K562 (cell line): Measurements from ENCODE around the gene TSR2. TPM values are rescaled to one million over a fixed set of nuclear protein-coding genes. Genes with fewer than 3 reads are reported as not detected.
"Not testable (repeated sequence)": the region's sequence is repeated elsewhere in the genome, so short reads cannot be mapped to it uniquely, and the experiment has no call there.

ENCODE experiments used
- ATAC-seq: fragments of 200-7000 bp; cut with Tn5 transposase; 3 replicates; pipeline ENCODE4 v1.9.1; 2020; ENCODE audit warnings: moderate library complexity
- BruUV-seq: library from RNA; stranded (reverse); fragments of 400-500 nt; replicated peaks from 2 replicates; lab custom pipeline; 2021; lab: Mats Ljungman, UMichigan
- CTCF ChIA-PET: fragments of 300-600 bp; formaldehyde crosslinking; extraction: SDS; loops from one replicate; lab custom pipeline; 2021; ENCODE audit warnings: low intra/inter-chr PET ratio; lab: Yijun Ruan, JAX
- POLR2A ChIA-PET: fragments of 300-600, 350-650 bp; sonication (Branson Sonifier 250); formaldehyde crosslinking; extraction: SDS; loops from one replicate; lab custom pipeline; 2021; ENCODE audit warnings: antibody characterized with exemption, inconsistent platforms; lab: Yijun Ruan, JAX
- DNase-seq, 4 experiments: peaks; one replicate each; pipeline versions ENCODE4 v3.0.0 to v3.0.0-alpha.2; 2011 to 2018; ENCODE audit warnings: low spot score in 3 of 4, mixed read lengths in 3 of 4; ENCODE audit errors: extremely low read depth in 1 of 4
- FAIRE-seq: peaks from 2 replicates; lab custom pipeline; 2011; peaks lifted over from hg19 to GRCh38; lab: Jason Lieb, UNC
- H2AFZ ChIP-seq: 2 replicates; pipeline ENCODE4 v1.6.0; 2011; ENCODE audit warnings: low read depth, low read length, control low read depth, inconsistent platforms
- H3K27ac ChIP-seq: fragments of 200-600 bp; 3 replicates; pipeline ENCODE4 v1.8.0; 2011; ENCODE audit warnings: low read depth, mild to moderate bottlenecking, control low read depth, inconsistent platforms, low read length, moderate library complexity, mixed read lengths; ENCODE audit errors: extremely low read depth
- H3K27me3 ChIP-seq, 2 experiments: fragments of 300-600 bp in 1 of 2; 2 replicates in 1 of 2; 3 replicates in 1 of 2; pipeline versions ENCODE4 v1.6.0 to v1.8.0; 2011; ENCODE audit warnings: inconsistent platforms in 2 of 2, low read length in 2 of 2, mild to moderate bottlenecking in 1 of 2, mixed read lengths in 1 of 2, moderate library complexity in 1 of 2; ENCODE audit not compliant: control insufficient read depth in 2 of 2, insufficient read depth in 2 of 2
- H3K36me3 ChIP-seq: fragments of 300-600 bp; 3 replicates; pipeline ENCODE4 v1.8.0; 2011; ENCODE audit warnings: mild to moderate bottlenecking, low read length, inconsistent platforms; ENCODE audit not compliant: control insufficient read depth, insufficient read depth
- H3K4me1 ChIP-seq, 2 experiments: fragments of 200-600 bp in 1 of 2; replicated peaks in 1 of 2; 2 replicates in 1 of 2; 3 replicates in 1 of 2; pipeline versions ENCODE4 v1.5.1 to v1.8.0; 2011; ENCODE audit warnings: inconsistent platforms in 2 of 2, low read length in 2 of 2, mild to moderate bottlenecking in 1 of 2, mixed read lengths in 1 of 2, moderate library complexity in 1 of 2; ENCODE audit not compliant: control insufficient read depth in 2 of 2, insufficient read depth in 2 of 2
- H3K4me2 ChIP-seq: 2 replicates; pipeline ENCODE4 v1.6.1; 2011; ENCODE audit warnings: low read length, control low read depth, inconsistent platforms, mixed read lengths; ENCODE audit not compliant: insufficient read depth
- H3K4me3 ChIP-seq: fragments of 200-600 bp; sonication (generic), shearing (Covaris generic); 2 replicates; pipeline ENCODE4 v1.5.1; 2016; ENCODE audit warnings: control low read depth, inconsistent platforms
- H3K79me2 ChIP-seq: fragments of 200-600 bp; 3 replicates; pipeline ENCODE4 v1.8.0; 2011; ENCODE audit warnings: low read length, inconsistent platforms; ENCODE audit not compliant: control insufficient read depth, insufficient read depth
- H3K9ac ChIP-seq, 2 experiments: 2 replicates each; pipeline versions ENCODE4 v1.6.0 to v1.6.1; 2011; ENCODE audit warnings: low read depth in 2 of 2, low read length in 2 of 2, control low read depth in 1 of 2, inconsistent platforms in 1 of 2, mild to moderate bottlenecking in 1 of 2, mixed read lengths in 1 of 2; ENCODE audit not compliant: insufficient read depth in 1 of 2
- H3K9me1 ChIP-seq: one replicate; pipeline ENCODE4 v1.6.0; 2011; ENCODE audit warnings: inconsistent platforms, mild to moderate bottlenecking, low read length, moderate library complexity; ENCODE audit not compliant: control insufficient read depth, insufficient read depth
- H3K9me3 ChIP-seq: replicated peaks from 2 replicates; pipeline ENCODE4 v1.5.1; 2011; ENCODE audit warnings: low read depth, low read length, inconsistent platforms; ENCODE audit not compliant: control insufficient read depth, insufficient read depth
- H4K20me1 ChIP-seq: replicated peaks from 2 replicates; pipeline ENCODE4 v1.6.1; 2011; ENCODE audit warnings: low read length, inconsistent platforms, mixed read lengths; ENCODE audit not compliant: control insufficient read depth, insufficient read depth
- HDAC2 ChIP-seq: fragments of 450-650 bp; IDR thresholded peaks from 2 replicates; pipeline ENCODE4 v1.6.1; 2016; ENCODE audit warnings: mild to moderate bottlenecking
- ZNF146 ChIP-seq: IDR thresholded peaks from one replicate; pipeline ENCODE4 v1.6.1; 2018; ENCODE audit warnings: missing compliant biosample characterization; ENCODE audit not compliant: unreplicated experiment
- WGBS: fragments of 100-300 bp; shearing (Covaris generic); methylation state at CpG from one replicate; pipeline ENCODE4 v1.1.6; 2016; ENCODE audit warnings: low coverage, mixed read lengths; ENCODE audit not compliant: insufficient coverage; ENCODE audit errors: missing lambda C conversion rate; 5-methylcytosine and 5-hydroxymethylcytosine counted together
- in situ Hi-C: fragments of 300-500 bp; cut with MboI; formaldehyde crosslinking; loops from 4 replicates; pipeline ENCODE4 v1.15.0; 2018; ENCODE audit warnings: inconsistent platforms, mixed read lengths
- intact Hi-C: fragments of 100-400 bp; cut with micrococcal nuclease; formaldehyde crosslinking; loops from 2 replicates; pipeline ENCODE4 v1.14.2; 2022
- polyA plus RNA-seq, 8 experiments: library from polyadenylated mRNA; depleted of rRNA in 4 of 8; stranded (reverse) in 5 of 8; unstranded in 3 of 8; fragments of >200 nt; fragmentation: Nextera tagmentation in 2 of 8; fragmentation: Illumina TruSeq in 1 of 8; extraction: Ambion mirVana in 2 of 8; extraction: Trizol in 1 of 8; gene quantifications; 2 replicates each; pipeline versions ENCODE4 v1.2.1 to v1.2.3, GENCODE V29; 2011 to 2014; ENCODE audit warnings: inconsistent platforms in 1 of 8, missing spikeins in 1 of 8
- total RNA-seq, 7 experiments: library from RNA; depleted of rRNA in 6 of 7; stranded (reverse); fragments of >200 nt in 6 of 7; fragmentation: Illumina TruSeq in 2 of 7; extraction: Trizol in 2 of 7; gene quantifications; 2 replicates each; pipeline versions ENCODE4 v1.2.1 to v1.2.3, GENCODE V29; 2011 to 2021; ENCODE audit warnings: low replicate concordance in 1 of 7

Gene TSR2
- total and polyA plus RNA-seq, 9 of the 15 experiments (the other 6 are each of a cell fraction or from before 2014, with no cell fraction given): 8.6 to 50.0 (median 28.5) TPM

DNA sequence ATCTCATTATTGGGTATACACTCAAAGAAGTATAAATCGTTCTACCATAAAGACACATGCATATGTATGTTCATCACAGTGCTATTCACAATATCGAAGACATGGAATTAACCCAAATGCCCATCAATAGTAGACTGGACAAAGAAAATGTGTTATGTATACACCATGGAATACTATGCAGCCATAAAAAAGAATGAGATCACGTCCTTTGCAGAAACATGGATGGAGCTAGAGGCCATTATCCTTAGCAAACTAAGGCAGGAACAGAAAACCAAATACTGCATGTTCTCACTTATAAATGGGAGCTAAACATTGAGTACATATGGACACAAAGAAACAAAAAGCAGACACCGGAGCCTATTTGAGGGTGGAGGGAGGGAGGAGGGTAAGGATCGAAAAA is 49.6 kb downstream of the TSR2 start:
- H3K27ac ChIP-seq, FAIRE-seq, H3K9ac ChIP-seq, H3K36me3 ChIP-seq, H2AFZ ChIP-seq, H3K9me3 ChIP-seq, H3K4me3 ChIP-seq, ATAC-seq, POLR2A ChIA-PET, H3K79me2 ChIP-seq, H3K9me1 ChIP-seq, H3K4me1 ChIP-seq, H3K4me2 ChIP-seq, in situ Hi-C loops, CTCF ChIA-PET, H3K27me3 ChIP-seq, intact Hi-C loops, DNase-seq, BruUV-seq, H4K20me1 ChIP-seq: not testable (repeated sequence)
- TF ChIP-seq ZNF146 (CRISPR knock-in tag): peak; percentile 59
- 3% methylated on average over 3 of the region's 5 CpGs for WGBS

DNA sequence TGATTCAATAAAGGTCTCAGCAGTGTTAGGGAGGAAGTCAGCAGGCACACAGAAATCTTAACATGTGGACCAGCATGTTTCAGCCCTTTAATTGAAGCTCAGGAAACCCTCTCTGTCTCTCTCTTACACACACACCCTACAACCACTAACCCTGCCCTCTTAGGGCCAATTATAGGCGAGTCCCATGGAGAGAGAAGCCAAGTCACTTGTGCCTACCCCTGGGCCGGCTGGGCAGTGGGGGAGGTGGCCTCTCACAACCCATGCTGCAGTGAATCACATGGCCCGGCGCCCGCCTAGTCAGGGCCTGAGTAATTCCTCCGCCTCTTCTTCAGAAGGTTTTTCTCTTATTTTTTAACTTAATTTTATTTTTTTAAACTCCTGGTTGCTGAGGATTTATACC is 52.1 kb downstream of the TSR2 start:
- H3K27ac ChIP-seq: no peak overlapping the region
- no peak overlapping the region for H3K4me2 ChIP-seq
- no peak for TF ChIP-seq HDAC2
- DNase-seq (no peak), FAIRE-seq (no peak), ATAC-seq (no peak)
- no peaks in the 10 kb centered on the region for H3K9me1 ChIP-seq
- H4K20me1 ChIP-seq: no peaks in the 10 kb centered on the region
- H3K4me3 ChIP-seq: no peak overlapping the region
- ChIA-PET CTCF (no interaction called here), POLR2A (no interaction called here)
- H3K4me1 ChIP-seq: peaks cover 0 to 20% of the 10 kb centered on the region in 2 experiments; a peak in 2 of 5 replicates
- H3K79me2 ChIP-seq: no peaks in the 10 kb centered on the region
- H3K36me3 ChIP-seq: no peaks in the 10 kb centered on the region
- H2AFZ ChIP-seq: no peak overlapping the region
- 11% methylated on average over 6 of the region's 6 CpGs for WGBS
- in situ Hi-C loops: no loop called here
- H3K27me3 ChIP-seq: peaks cover 0 to 4% of the 10 kb centered on the region in 2 experiments; a peak in 1 of 5 replicates
- H3K9me3 ChIP-seq: no peaks in the 10 kb centered on the region
- BruUV-seq: no TSS peak
- no peak overlapping the region for H3K9ac ChIP-seq
- intact Hi-C loops: no loop called here
